Measurements from ENCODE around the gene GPR62.
"Not testable (repeated sequence)": the region's sequence is repeated elsewhere in the genome, so short reads cannot be mapped to it uniquely, and the experiment has no call there.

The GPR62 gene

GRCh38 chr3:51992017-51992682, 37.0 kb downstream of the GPR62 start:
- no peak for DNase-seq (ENCODE audit: low read depth in 1 of 2, low spot score in 1 of 2)

- not testable (repeated sequence) for DNase-seq (ENCODE audit: low read depth in 1 of 2, low spot score in 1 of 2)
These were observed 38.5 kb downstream of the GPR62 start for GRCh38 chr3:51993657-51994056.

- no peak for DNase-seq (ENCODE audit: low read depth in 1 of 2, low spot score in 1 of 2)
These were observed 39.3 kb downstream of the GPR62 start for GRCh38 chr3:51994530-51994929.

DNA sequence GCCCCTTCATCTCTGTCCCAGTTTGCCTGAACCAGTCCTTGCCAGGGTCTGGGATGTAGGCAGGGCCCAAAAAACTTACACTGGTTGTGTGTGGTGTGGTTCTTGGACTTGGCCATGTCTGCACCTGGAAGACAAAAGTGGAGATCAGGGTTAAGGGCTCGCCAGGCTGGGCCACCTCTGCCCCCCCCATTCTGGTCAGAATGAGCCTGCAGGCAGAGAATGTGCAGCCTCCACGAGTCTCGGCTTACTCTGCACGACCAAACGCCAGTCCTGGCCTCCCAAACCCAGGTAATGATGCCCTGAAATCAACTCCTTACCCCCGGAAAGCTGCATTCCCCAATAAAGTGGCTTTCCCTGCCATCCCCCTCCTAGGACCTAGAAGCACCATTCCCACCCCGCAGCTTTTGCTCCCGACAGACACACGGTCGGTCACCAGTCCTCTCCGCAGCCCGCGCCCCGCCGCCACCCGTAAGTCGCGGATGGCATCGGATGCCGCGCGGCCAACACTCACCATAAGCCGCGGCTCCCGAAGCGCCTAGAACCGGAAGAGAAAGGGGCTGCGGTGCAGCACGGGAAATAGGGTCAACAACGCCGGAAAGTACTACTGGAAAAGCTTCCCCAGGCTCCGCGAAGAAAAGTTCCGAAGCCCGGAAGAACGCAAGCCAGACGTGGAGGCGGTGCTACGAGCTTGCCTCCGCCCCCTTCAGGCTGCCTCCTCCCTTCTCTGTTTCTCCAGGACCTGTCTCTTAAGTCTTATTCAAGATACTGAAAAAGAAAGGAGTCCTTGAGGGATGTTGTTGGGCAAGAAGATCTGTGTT, 40.4 kb downstream of the GPR62 start, which contains the start of gene RPL29:
RPL29 (minus strand) TSS at position 550 of the 818 bp plus-strand sequence; CDS start at position 116, 434 bp downstream.
- DNase-seq (ENCODE audit: low read depth in 1 of 2, low spot score in 1 of 2) = peak; percentile 80 to 86

DNA sequence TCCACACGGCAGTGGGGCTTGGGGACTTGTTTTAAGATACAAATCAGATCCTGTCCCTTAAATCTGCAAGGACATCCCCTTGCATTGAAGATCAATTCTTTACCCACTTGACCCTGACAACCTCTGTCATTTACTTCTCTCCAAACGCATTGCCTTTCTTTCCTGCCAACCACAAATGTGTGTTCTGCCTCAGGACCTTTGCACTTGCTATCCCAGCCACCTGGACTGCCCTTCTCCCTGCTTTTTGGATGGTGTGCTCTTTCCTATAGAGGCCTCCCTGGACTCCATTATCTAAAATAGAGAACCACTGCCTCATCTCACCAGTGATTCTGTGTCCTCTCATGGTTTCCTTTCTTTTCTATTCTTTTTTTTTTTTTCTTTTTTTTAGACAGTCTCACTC, 42.0 kb downstream of the GPR62 start:
- DNase-seq (ENCODE audit: low read depth in 1 of 2, low spot score in 1 of 2) = no peak

DNA sequence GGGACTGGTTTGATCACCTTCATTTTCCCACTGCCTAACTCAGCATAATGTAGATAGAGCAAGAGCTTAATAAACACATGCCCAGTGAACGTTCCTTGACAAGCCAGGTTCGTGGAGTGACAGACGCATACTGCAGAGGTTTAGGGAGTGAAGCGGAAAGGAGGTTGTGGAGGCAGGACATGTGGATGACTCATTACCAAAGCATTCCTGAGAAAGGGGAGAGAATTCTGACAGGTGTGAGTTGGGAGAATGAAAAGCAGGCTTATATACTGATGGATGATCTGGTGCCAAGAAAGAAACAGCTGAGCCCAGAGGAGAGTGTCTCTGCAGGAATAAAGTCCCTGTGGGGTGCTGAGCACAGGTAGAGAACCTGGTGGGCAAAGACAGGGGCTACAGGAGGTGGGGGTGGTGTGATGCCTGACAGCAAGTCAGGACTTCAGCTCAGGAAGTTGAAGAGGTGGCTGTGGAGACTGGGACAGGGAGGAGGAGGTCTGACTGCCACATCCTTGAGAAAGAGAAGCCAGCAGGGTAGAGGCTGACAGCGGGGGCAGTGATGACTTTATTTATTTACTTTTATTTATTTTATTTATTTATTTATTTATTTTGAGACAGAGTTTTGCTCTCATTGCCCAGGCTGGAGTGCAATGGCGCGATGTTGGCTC, 42.9 kb downstream of the GPR62 start:
- DNase-seq (ENCODE audit: low read depth in 1 of 2, low spot score in 1 of 2) = no peak

GRCh38 chr3:51998774-51999173, 43.6 kb downstream of the GPR62 start:
- DNase-seq (ENCODE audit: low read depth in 1 of 2, low spot score in 1 of 2) = no peak

DNA sequence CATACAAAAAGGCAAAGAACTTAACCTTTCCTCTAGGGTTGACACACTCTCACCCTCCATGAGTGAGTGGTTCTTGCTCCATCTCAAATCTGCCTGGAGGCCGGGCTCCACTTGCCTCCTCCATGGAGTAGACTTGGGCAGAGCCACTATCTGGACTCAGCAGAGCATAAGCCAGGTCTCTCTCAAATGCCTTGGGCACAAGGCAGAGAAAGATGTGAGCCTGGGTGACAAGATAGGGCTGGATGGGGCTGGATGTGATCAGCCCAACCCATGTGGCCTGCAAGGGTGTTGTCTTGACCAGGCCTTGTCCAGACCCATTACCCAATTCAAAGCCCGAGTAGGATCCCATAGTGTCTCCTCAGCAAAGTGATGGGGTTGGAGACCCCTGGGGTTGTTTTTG, 44.7 kb downstream of the GPR62 start:
- DNase-seq (ENCODE audit: low read depth in 1 of 2, low spot score in 1 of 2) = no peak

DNA sequence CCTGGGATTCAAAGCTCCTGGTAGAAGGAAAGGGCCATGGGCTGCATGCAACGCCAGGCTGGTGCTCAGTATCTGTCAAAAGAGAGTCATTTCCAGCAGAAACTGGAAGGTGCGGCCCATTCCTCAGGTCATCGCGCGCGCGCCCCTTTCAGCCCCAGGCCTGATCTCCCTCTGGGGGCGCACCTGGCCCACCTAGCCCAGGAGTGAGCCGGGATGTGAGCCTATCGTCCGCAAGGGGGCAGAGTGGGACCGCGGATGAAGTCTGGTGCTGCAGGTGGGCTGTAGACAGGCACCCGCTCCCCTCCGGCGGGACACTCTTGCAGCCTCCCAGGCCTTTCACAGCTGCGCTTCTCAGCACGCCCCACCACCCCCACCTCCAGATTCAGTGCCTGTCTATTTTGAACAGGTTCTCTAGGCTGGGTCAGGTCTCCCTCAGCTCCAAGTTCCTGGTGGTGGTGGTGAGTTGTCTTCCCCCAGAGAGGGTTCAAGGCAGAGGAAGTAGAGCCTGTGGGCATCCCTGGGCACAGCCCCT, 46.3 kb downstream of the GPR62 start:
- peak; percentile 68 to 74 for DNase-seq (ENCODE audit: low read depth in 1 of 2, low spot score in 1 of 2)

GRCh38 chr3:52002748-52003147, 47.6 kb downstream of the GPR62 start:
- DNase-seq (ENCODE audit: low read depth in 1 of 2, low spot score in 1 of 2) = no peak

- no peak for DNase-seq (ENCODE audit: low read depth in 1 of 2, low spot score in 1 of 2)
These were observed 49.1 kb downstream of the GPR62 start for GRCh38 chr3:52004163-52004787.

DNA sequence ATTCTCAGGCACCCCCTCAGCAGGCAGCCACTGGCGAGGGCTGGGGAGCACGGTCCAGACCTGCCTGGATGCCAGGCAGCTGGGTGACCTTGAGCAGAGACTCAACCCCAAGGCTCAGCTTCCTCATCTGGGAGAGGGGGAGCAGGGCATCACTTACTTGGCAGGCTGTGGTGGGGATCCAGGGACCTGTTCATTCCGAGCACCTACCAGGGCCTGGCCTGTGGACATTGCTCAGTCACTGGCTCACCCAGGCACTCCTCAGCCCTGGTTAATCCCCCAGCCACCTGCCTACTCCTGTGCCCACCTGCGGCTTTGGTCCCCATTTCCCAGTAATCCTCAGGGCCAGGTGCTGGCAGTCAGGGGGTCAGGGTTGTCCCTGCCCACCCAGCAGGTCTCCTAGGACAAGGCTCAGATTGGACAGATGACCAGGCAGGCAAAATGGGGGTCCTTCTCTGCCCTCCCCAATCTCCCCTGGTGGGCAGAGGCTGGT, 49.8 kb downstream of the GPR62 start:
- no peak for DNase-seq (ENCODE audit: low read depth in 1 of 2, low spot score in 1 of 2)

- no peak for DNase-seq (ENCODE audit: low read depth in 1 of 2, low spot score in 1 of 2)
These were observed 50.4 kb downstream of the GPR62 start for GRCh38 chr3:52005571-52005986.

- DNase-seq (ENCODE audit: low read depth in 1 of 2, low spot score in 1 of 2) = no peak
These were observed 51.0 kb downstream of the GPR62 start for GRCh38 chr3:52006017-52006819.

- no peak for DNase-seq (ENCODE audit: low read depth in 1 of 2, low spot score in 1 of 2)
These were observed 51.6 kb downstream of the GPR62 start for GRCh38 chr3:52006820-52007133.

Measured in activated T-helper 1 cell treated with anti-CD3 and anti-CD28 coated beads, Interleukin-2, amount 50 U/mL, for 16 hours (primary cell).